IgD-negative memory B cell (primary cell): Measurements from ENCODE around the gene CAPN7. TPM values are rescaled to one million over a fixed set of nuclear protein-coding genes. Genes with fewer than 3 reads are reported as not detected.
A peak's percentile ranks its signal among the peaks of the same experiment; 100 is the strongest.

Source experiments
- H3K27ac Mint-ChIP-seq, 3 donors: one replicate each; pipeline ENCODE4 v1.8.0; 2020 to 2022; ENCODE audit warnings: mild to moderate bottlenecking in 3 of 3, mixed read lengths in 3 of 3, moderate library complexity in 1 of 3
- H3K27me3 Mint-ChIP-seq: one replicate; pipeline ENCODE4 v1.8.0; 2021; ENCODE audit warnings: mixed read lengths
- H3K36me3 Mint-ChIP-seq: one replicate; pipeline ENCODE4 v1.8.0; 2020; ENCODE audit warnings: mild to moderate bottlenecking, mixed read lengths
- H3K4me1 Mint-ChIP-seq, 3 donors: one replicate each; pipeline ENCODE4 v1.8.0; 2020 to 2022; ENCODE audit warnings: mixed read lengths in 3 of 3, mild to moderate bottlenecking in 1 of 3
- H3K4me3 Mint-ChIP-seq, 4 donors: one replicate each; pipeline ENCODE4 v1.8.0; 2020 to 2022; ENCODE audit warnings: mild to moderate bottlenecking in 4 of 4, mixed read lengths in 4 of 4, moderate library complexity in 3 of 4
- H3K9me3 Mint-ChIP-seq, 3 donors: one replicate each; pipeline ENCODE4 v1.8.0; 2020 to 2021; ENCODE audit warnings: mixed read lengths in 3 of 3, mild to moderate bottlenecking in 1 of 3
- polyA plus RNA-seq: library from polyadenylated mRNA; unstranded; fragments of 300-500 nt; fragmentation: Illumina TruSeq; gene quantifications from one replicate; pipeline ENCODE4 v1.2.3, GENCODE V29; 2021

CAPN7 gene
- polyA plus RNA-seq, 1 donor from 2014 or later, result 27.8 TPM

DNA sequence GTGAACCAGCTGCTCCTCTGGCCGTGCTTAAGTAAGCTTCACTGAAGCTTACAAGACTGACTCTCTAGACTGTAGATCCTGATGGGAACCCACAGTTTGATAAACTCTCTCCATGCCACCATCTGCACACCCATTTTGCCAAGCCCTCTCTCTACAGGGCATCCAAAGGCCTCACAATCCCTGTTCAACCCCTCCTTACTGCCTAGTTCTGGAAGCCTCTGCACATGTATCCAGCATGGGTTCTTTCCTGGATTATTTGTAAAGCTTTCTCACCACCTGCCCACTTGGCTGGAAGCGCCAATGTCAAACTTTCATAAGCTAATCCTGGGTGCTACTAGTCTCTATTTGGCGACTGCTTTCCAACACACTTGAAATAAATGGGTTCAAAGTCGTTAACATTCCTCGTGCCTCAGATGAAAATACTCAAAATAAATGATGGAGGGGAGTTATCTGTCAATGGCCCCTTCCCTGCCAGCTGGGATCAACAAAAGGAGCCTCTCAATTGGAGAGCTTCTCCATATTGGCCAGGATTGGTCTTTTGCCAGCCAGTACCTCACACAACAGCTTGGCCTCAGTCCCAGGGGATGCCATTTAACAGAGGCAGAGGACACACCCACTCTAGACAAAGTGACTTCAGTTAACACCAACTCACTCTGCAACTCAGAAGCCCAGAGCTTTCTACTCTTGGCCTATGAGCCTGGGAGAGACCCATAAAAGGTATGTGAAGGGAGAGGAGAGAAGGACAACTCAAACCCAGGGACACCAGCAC, 78.3 kb downstream of the CAPN7 start:
- peaks cover 58 to 63% (median 62%) of the 10 kb centered on the region in 3 donors for H3K4me1 Mint-ChIP-seq
- no peaks in the 10 kb centered on the region for H3K36me3 Mint-ChIP-seq
- H3K4me3 Mint-ChIP-seq, result peak overlapping the region in 3 of 4 donors; percentile 62 to 71 (median 70)
- H3K9me3 Mint-ChIP-seq, result peaks cover 0 to 2% (median 0%) of the 10 kb centered on the region in 3 donors
- peak overlapping the region in 2 of 3 donors; percentile 19 to 60 for H3K27ac Mint-ChIP-seq
- peaks cover 1% of the 10 kb centered on the region for H3K27me3 Mint-ChIP-seq

DNA sequence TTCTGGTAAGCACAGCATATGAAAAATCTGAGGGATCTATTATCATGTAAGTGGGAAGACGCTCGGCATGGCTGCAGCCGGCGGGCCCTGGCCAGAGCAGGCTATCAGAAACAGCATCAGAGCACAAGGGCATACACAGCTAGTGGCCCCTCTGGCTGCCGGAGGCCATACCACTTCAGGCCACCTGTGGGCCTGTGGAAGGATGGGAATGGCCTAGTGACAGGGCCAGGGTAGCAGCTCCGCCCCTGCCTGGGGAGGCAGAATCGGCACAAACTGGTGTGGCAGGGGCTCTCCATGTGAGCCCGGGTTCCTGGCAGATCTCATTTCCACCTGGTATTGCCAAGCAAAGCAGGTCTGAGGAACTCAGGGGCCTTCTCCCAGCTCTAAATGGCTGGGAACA, 80.0 kb downstream of the CAPN7 start:
- H3K27ac Mint-ChIP-seq, result peak overlapping the region in 2 of 3 donors; percentile 16 to 20
- H3K27me3 Mint-ChIP-seq, result peaks cover 1% of the 10 kb centered on the region
- peaks cover 2% of the 10 kb centered on the region for H3K36me3 Mint-ChIP-seq
- peaks cover 53 to 59% (median 58%) of the 10 kb centered on the region in 3 donors for H3K4me1 Mint-ChIP-seq
- peaks cover 0 to 2% (median 0%) of the 10 kb centered on the region in 3 donors for H3K9me3 Mint-ChIP-seq
- peak overlapping the region in 1 of 4 donors; percentile 81 for H3K4me3 Mint-ChIP-seq

DNA sequence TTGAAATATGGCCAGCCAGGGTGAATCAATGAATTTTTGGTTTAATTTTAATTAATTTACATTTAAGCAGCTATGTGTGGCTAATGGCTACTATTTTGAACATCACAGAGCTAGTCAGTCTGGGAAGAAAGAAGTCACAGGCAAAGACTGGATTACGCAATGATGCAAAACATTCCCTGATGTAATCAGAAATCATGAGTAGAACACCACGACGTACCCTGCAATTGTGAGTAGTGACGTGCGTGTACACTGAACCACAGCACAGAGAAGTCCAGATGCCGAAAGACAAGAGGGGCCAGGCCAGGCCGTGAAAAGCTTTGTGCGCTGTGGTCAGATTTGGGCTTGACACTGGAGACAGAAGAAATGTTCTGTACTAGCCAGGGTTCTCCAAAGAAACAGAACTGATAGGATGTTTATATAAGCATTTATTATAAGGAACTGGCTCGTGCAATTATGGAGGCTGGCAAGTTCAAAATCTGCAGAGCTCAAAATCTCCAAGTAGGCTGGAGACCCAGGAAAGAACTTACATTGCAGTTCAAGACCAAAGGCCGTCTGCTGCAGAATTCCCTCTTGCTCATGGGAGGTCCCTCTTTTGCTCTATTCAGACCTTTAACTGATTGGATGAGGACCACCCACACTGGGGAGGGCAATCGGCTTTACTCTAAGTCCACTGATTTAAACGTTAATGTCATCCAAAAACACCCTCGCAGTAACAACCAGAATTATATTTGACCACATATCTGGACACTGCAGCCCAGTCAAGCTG, 81.7 kb downstream of the CAPN7 start:
- Mint-ChIP-seq H3K9me3 (peaks cover 0 to 2% (median 0%) of the 10 kb centered on the region in 3 donors), H3K27me3 (peaks cover 1% of the 10 kb centered on the region), H3K27ac (peak overlapping the region in 1 of 3 donors; percentile 43), H3K4me1 (peaks cover 50 to 72% (median 58%) of the 10 kb centered on the region in 3 donors), H3K36me3 (peaks cover 2% of the 10 kb centered on the region), H3K4me3 (peak overlapping the region in 1 of 4 donors; percentile 65)

DNA sequence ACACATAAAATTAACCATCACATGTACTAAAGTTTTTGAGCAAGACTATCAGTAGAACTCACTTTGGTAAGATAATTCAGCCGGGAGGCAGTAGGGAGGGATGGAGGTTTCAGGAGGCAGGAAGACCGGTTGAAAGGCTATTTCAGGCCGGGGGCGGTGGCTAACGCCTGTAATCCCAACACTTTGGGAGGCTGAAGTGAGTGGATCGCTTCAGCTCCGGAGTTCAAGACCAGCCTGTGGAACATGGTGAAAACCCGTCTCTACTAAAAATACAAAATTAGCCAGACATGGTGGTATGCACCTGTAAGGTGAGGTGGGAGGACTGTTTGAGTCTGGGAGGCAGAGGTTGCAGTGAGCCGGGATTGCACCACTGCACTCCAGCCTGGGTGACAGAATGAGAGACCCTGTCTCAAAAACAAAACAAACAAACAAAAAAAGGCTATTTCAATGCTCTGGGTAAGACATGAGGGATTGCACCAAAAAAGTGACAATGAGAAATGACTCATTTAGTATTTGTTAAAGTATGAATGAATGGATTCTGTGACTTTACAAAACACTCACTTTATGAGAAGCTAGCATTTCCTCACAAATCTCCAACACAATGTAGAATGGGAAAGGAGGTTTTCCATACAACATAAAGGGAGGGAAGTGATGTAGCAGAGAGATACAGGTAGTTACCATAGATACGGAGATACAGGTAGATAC, 82.4 kb downstream of the CAPN7 start:
- peaks cover 2% of the 10 kb centered on the region for H3K36me3 Mint-ChIP-seq

DNA sequence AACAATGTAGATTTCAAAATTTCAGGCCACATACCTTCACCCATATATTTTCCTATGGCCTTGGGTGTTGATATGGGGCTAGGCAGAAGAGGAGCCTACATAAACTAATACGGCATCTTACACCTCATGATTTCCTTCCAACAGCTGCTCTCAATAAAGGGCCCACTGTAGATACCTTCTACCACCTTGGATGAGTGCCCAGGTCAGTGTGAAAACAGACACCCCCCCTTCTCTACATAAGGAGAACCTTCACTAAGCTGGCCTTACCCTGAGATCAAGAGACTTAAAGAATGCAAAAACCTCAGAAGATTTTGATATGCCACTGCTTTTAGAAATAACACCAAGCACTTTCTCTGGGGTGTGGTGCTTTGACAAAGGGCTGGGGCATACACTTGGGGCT, 83.6 kb downstream of the CAPN7 start:
- Mint-ChIP-seq H3K36me3 (peaks cover 2% of the 10 kb centered on the region), H3K27ac (peak overlapping the region; percentile 44 to 88 (median 81)), H3K9me3 (peaks cover 0 to 2% (median 2%) of the 10 kb centered on the region in 3 donors), H3K4me1 (peaks cover 40 to 75% (median 54%) of the 10 kb centered on the region in 3 donors), H3K27me3 (no peaks in the 10 kb centered on the region), H3K4me3 (peak overlapping the region in 3 of 4 donors; percentile 13 to 79 (median 67))

More for the DNA sequence above, 82.4 kb downstream of the CAPN7 start:
- Mint-ChIP-seq H3K9me3 (peaks cover 0 to 2% (median 0%) of the 10 kb centered on the region in 3 donors), H3K27me3 (peaks cover 1% of the 10 kb centered on the region), H3K27ac (peak overlapping the region in 2 of 3 donors; percentile 43 to 64), H3K4me3 (peak overlapping the region in 1 of 4 donors; percentile 65), H3K4me1 (peaks cover 47 to 78% (median 61%) of the 10 kb centered on the region in 3 donors)

DNA sequence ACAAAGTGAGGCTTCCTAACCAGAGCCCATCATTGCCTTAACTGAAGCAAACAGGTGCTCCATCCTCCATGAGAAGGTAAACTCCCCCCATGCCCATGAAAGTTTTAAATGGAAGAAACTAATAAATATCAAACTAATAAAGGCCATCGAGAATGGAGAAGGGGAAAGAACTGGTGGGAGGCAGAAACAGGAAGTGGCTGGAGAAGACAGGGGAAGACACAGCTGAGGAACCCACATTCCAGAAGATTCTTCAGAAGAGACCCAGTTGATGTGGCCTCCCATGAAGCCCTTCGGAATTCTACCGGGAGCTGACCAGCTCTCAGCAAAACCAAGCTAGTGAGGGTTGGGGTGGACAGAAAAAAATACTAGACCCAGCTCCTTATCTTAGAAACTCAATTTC, 84.7 kb downstream of the CAPN7 start:
- Mint-ChIP-seq H3K27ac (peak overlapping the region; percentile 85 to 96 (median 96)), H3K4me1 (peaks cover 42 to 77% (median 59%) of the 10 kb centered on the region in 3 donors), H3K4me3 (peak overlapping the region in 2 of 4 donors; percentile 52 to 80), H3K36me3 (peaks cover 2% of the 10 kb centered on the region), H3K27me3 (no peaks in the 10 kb centered on the region), H3K9me3 (peaks cover 0 to 2% (median 1%) of the 10 kb centered on the region in 3 donors)

DNA sequence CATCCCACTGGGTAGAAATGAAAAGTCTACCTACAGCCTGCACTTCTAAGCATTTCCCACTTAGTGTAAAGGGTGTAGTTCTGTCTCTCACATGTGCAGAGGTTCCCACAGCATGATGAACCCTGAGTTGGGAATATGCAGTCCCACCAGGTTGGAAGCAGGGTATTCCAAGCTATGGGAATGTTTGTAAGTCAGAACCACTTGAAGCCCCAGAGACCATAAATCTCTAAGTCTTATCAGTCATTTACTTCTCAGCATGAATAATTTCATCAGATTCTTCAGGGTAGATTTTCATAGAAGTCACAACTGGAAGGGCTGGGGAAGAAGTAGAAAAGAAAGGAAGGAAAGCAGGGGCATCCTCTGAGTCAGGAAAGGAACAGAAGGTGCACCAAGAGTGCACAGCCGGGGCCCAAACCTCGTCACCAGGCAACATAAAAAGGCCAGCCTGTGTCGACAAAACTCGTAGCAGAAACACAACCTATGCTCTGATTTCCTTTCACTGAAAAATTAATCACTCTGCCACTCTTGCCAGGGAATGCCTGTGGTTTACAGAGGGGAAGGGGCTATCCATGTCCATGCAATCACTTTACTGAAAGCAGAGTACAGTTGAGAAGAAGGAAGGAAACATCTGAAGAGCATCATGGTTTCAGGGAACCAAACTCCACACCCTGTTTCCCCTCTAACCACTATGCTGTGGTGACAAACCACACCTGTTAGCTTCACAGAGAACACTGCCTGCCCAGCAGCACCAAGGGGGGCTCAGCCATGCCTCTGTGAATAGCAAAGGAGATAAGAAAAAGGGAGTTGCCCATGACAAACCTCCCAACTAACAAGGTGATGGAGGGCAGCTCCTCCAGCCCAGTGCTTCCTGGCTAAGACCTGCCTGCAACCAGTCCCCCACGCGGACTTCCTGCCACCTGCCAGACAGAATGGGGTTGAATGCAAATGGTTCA, 85.8 kb downstream of the CAPN7 start:
- Mint-ChIP-seq H3K9me3 (peaks cover 0 to 2% (median 0%) of the 10 kb centered on the region in 3 donors), H3K27me3 (no peaks in the 10 kb centered on the region), H3K36me3 (peaks cover 2% of the 10 kb centered on the region), H3K4me1 (peaks cover 40 to 80% (median 58%) of the 10 kb centered on the region in 3 donors), H3K4me3 (peak overlapping the region; percentile 70 to 92 (median 77)), H3K27ac (peak overlapping the region; percentile 85 to 96 (median 96))

DNA sequence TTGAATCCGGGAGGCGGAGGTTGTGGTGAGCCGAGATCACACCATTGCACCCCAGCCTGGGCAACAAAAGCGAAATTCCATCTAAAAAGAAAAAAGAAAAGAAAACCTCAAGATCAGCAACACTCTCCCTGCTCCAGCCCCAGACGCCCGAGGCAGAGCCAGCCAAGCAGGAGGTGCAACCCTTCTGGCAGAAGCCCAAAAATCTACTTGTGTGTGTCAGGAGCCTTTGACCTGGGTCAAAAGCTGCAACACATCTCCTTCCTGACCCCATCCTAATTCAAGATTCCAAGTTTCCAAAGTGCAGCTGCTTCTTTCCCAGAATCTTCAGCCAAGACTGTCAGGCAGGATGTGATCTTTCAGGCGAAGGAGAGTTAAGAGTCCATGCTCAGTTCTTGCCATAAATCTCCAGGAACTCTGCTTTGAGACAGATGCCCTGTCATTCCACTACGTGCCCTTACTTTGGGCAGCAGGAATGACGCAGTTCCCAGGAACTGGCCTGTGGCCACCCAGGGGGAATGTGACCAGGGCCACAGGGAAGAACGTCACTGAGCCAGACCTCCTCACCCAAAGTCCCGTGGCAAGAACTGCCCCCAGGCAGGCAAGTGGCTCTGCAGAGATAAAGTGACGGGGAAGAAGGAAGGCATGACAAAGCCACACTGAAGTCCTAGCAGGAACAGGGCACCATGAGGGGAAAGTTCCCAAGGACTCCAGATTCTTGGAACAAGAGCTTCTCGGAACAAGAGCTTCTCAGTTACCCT, 86.9 kb downstream of the CAPN7 start:
- Mint-ChIP-seq H3K4me3 (peak overlapping the region in 2 of 4 donors; percentile 80 to 92), H3K27ac (peak overlapping the region; percentile 85 to 96 (median 96)), H3K36me3 (peaks cover 6% of the 10 kb centered on the region), H3K27me3 (no peaks in the 10 kb centered on the region), H3K9me3 (peaks cover 0 to 2% (median 0%) of the 10 kb centered on the region in 3 donors), H3K4me1 (peaks cover 47 to 85% (median 64%) of the 10 kb centered on the region in 3 donors)

DNA sequence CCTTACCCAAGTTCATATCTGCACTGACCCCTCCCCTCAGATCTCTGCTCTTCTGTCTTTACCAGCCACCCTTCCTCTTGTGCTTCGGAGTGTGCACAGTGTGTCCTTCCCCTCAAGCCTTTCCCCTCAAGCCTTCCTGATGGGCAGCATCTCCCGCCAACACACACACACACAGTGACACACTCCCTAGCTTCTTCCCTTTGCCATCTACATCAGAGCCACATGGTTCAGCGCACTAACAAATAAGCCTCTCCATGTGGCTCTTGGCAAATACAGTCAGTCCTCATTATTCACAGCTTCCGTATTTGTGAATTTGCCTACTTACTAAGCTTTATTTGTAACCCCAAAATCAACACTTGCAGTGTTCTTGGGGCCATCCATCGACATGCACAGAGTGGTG, 88.9 kb downstream of the CAPN7 start:
- Mint-ChIP-seq H3K27ac (peak overlapping the region; percentile 50 to 98 (median 77)), H3K9me3 (peaks cover 0 to 2% (median 0%) of the 10 kb centered on the region in 3 donors), H3K4me3 (peak overlapping the region; percentile 31 to 86 (median 81)), H3K27me3 (no peaks in the 10 kb centered on the region), H3K4me1 (peaks cover 41 to 77% (median 59%) of the 10 kb centered on the region in 3 donors), H3K36me3 (peaks cover 6% of the 10 kb centered on the region)

DNA sequence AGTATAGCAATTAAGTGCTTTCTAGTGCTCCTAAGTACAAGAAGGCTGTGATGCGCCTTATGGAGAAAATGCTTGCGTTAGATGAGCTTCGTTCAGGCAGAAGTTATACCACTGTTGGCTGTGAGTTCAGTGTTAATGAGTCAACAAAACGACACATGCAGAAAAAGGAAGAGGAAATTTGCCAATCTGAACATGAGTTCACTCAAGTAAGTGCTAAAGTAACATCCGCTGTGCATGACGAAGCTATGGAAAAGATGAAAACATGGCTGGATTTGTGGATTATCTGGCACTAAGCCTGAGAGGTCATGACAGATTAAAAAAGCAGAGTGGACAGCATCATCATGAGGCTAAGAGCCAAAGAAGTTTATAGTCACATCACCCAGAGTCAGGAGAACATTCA, 89.5 kb downstream of the CAPN7 start:
- Mint-ChIP-seq H3K27me3 (no peaks in the 10 kb centered on the region), H3K4me1 (peaks cover 46 to 80% (median 62%) of the 10 kb centered on the region in 3 donors), H3K36me3 (peaks cover 6% of the 10 kb centered on the region), H3K9me3 (peaks cover 0 to 2% (median 0%) of the 10 kb centered on the region in 3 donors), H3K4me3 (peak overlapping the region; percentile 31 to 86 (median 81)), H3K27ac (peak overlapping the region; percentile 50 to 98 (median 77))

DNA sequence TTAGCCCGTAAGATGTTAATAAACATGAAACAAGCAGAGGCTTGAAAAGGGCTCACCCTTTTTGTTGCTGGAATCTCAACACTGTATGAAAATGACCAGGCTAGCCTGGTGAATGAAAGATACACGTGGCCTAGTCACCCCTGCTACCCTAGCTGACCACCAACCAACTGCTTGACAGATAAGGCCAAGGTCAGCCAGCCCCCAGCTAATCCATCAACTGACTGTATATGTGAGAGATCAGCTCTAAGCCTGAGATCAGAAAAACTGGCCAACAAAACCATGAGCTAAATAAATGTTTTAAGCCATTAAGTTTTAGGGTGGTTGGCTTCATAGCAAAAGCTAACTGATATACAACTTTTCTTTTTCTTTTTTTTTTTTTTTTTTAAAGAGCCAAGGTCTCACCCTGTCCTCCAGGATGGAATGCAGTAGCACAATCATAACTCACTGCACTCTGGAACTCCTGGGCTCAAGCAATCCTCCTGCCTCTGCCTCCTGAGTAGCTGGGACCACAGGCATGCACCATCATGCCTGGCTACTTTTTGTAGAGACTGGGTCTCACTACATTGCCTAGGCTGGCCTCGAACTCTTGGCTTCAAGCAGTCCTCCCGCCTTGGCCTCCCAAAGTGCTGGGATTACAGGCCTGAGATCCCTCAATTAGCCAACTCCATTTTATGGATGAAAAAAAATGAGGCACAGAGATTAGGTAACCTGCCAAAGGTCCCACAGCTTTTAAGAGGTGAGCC, 91.7 kb downstream of the CAPN7 start:
- no peaks in the 10 kb centered on the region for H3K27me3 Mint-ChIP-seq
- peaks cover 8% of the 10 kb centered on the region for H3K36me3 Mint-ChIP-seq
- peak overlapping the region in 1 of 3 donors; percentile 86 for H3K27ac Mint-ChIP-seq
- H3K9me3 Mint-ChIP-seq, result peaks cover 0 to 2% (median 0%) of the 10 kb centered on the region in 3 donors
- H3K4me3 Mint-ChIP-seq, result peak overlapping the region in 2 of 4 donors; percentile 49 to 65
- peaks cover 52 to 74% (median 64%) of the 10 kb centered on the region in 3 donors for H3K4me1 Mint-ChIP-seq

DNA sequence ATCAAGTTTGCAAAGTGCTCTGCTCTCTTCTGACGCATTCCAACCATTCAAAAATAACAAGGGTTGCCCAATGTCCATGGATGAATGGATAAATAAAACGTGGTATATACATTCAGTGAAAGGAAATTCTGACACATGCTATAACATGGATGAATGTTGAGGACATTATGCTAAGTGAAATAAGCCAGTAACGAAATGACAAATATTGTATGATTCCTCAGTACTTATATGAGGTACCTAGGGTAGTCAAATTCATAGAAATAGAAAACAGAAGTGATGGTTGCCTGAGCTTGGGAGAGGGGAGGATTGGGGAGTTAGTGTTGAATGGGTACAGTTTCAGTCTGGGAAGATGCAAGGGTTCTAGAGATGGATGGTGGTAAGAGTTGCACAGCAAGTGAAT, 92.5 kb downstream of the CAPN7 start:
- peaks cover 0 to 2% (median 0%) of the 10 kb centered on the region in 3 donors for H3K9me3 Mint-ChIP-seq
- no peaks in the 10 kb centered on the region for H3K27me3 Mint-ChIP-seq
- H3K36me3 Mint-ChIP-seq, result peaks cover 10% of the 10 kb centered on the region

More for the DNA sequence above, 92.5 kb downstream of the CAPN7 start:
- Mint-ChIP-seq H3K4me3 (no peak overlapping the region), H3K27ac (peak overlapping the region in 2 of 3 donors; percentile 3 to 85), H3K4me1 (peaks cover 53 to 70% (median 64%) of the 10 kb centered on the region in 3 donors)
